ENCODE results near the gene PTPRO. TPM values are rescaled to one million over a fixed set of nuclear protein-coding genes. Genes with fewer than 3 reads are reported as not detected.

The PTPRO gene
- polyA plus RNA-seq, 1 donor (not counting 4 experiments of a cell fraction or from before 2014, with no cell fraction given), result 0.17 TPM

DNA sequence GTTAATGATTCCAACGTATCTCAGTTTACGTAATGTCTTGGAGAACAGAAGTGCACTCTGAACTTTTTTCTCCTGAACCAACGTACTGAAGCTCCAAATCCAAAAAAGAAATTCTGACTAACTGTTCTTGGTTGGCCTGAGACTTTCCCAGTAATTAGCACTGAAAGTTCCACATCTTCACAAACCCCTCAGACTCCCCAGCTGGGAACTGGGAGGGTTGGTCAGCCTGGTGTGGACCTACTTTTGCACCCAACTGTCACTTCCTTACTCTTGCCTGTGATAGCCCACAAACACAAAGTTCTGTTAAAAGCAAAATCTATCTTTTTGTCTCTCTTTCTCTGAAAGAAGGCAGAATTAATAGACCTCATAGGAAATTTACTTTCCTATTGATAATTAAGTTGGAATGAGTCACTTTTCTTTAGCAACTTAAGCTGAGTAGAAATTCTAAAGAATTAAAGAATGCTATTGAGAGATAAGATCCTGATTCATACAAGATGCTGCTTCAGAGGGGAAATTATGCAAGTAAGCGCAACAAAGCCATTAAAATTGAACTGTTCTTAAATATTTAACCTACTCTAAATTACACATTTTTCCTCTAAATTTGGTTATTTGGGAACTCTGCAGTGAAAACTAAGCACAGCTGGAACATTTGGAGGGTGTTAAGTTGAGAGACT is 311.8 kb downstream of the PTPRO start:
- H3K27ac ChIP-seq (ENCODE audit: control insufficient read depth, insufficient read depth, low read length), result no peak overlapping the region
- H4K20me1 ChIP-seq (ENCODE audit: control insufficient read depth, extremely low read depth, insufficient read depth, low read length), result no peaks in the 10 kb centered on the region
- H2AFZ ChIP-seq (ENCODE audit: control insufficient read depth, low read length), result no peak overlapping the region
- FAIRE-seq (no peak), DNase-seq (ENCODE audit: low read depth, low spot score) (no peak)
- no peaks in the 10 kb centered on the region for H3K27me3 ChIP-seq (ENCODE audit: control insufficient read depth, extremely low read depth, insufficient read depth, low read length)
- no peak overlapping the region for H3K9ac ChIP-seq (ENCODE audit: control insufficient read depth, extremely low read depth, insufficient read depth, low read length)
- H3K79me2 ChIP-seq (ENCODE audit: control insufficient read depth, insufficient read depth, low read length), result no peaks in the 10 kb centered on the region
- H3K4me3 ChIP-seq (ENCODE audit: control insufficient read depth in 2 of 3, extremely low read depth in 1 of 3, insufficient read depth in 2 of 3, low read depth in 1 of 3, low read length in 3 of 3), result no peak overlapping the region
- no peaks in the 10 kb centered on the region for H3K9me3 ChIP-seq (ENCODE audit: control insufficient read depth, low read depth, low read length)
- dilution Hi-C loops (cut with MboI; ENCODE audit: extremely low pct_ligation_motif_present, low sequenced_read_pairs), result no loop called here
- no peaks in the 10 kb centered on the region for H3K9me1 ChIP-seq (ENCODE audit: control insufficient read depth, extremely low read depth, insufficient read depth, low read length)
- no peak for TF ChIP-seq EZH2 (IDR thresholded peaks at IDR 0.05; ENCODE audit: low read length)
- TF ChIP-seq, protein P1, sequence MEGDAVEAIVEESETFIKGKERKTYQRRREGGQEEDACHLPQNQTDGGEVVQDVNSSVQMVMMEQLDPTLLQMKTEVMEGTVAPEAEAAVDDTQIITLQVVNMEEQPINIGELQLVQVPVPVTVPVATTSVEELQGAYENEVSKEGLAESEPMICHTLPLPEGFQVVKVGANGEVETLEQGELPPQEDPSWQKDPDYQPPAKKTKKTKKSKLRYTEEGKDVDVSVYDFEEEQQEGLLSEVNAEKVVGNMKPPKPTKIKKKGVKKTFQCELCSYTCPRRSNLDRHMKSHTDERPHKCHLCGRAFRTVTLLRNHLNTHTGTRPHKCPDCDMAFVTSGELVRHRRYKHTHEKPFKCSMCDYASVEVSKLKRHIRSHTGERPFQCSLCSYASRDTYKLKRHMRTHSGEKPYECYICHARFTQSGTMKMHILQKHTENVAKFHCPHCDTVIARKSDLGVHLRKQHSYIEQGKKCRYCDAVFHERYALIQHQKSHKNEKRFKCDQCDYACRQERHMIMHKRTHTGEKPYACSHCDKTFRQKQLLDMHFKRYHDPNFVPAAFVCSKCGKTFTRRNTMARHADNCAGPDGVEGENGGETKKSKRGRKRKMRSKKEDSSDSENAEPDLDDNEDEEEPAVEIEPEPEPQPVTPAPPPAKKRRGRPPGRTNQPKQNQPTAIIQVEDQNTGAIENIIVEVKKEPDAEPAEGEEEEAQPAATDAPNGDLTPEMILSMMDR (optimal IDR thresholded peaks at IDR 0.05 in 1 of 3, IDR thresholded peaks at IDR 0.05 in 1 of 3, conservative IDR thresholded peaks at IDR 0.05 in 1 of 3; ENCODE audit: extremely low read depth in 1 of 3, insufficient read depth in 2 of 3, low read length in 3 of 3), result no peak
- no peak overlapping the region for H3K4me2 ChIP-seq (ENCODE audit: control insufficient read depth, extremely low read depth, insufficient read depth, low read depth, low read length)
- peaks cover 9% of the 10 kb centered on the region for H3K4me1 ChIP-seq (ENCODE audit: control insufficient read depth, extremely low read depth, insufficient read depth, low read length)
- H3K36me3 ChIP-seq (ENCODE audit: control insufficient read depth in 2 of 2, extremely low read depth in 1 of 2, insufficient read depth in 2 of 2, low read length in 2 of 2), result no peaks in the 10 kb centered on the region

DNA sequence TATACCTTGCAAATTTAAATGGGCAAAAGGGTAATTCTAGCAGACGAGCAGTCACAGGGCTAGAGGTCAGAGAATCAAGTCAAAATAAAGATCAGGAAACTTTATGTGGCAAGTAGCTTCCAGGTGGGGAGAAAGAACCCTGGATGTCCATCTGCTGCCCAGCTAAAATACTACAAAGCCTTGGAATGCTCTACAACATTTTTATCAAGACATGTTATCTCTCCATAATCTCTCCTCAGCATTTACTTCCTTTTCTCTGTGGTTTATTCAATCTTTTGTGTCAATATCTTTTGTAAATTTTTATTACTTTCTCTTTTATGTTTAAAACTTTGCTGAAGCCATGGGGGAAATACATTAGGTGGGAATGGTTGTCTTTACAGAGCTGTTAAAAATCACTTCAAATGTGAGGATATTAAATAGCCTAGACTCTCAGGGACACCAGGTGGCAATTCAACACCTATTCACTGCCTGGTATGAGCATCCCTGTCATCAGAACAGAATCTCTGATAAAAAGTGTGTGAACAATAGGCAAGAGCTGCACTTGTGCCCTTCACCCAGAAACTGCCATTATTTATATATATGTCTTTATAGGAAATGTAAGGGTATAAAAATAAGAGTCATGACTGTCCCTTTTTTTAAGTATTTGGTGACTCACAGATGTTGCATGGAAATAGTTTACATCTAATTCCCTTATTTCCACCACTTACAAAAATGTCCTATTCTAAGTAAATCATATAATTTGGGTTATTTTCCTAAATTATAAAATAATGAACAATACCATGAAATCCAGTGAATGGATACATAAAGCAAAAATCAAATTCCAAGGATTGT is 314.0 kb downstream of the PTPRO start:
- DNase-seq (ENCODE audit: low read depth, low spot score) (no peak), FAIRE-seq (no peak)
- no peaks in the 10 kb centered on the region for H3K36me3 ChIP-seq (ENCODE audit: control insufficient read depth in 2 of 2, extremely low read depth in 1 of 2, insufficient read depth in 2 of 2, low read length in 2 of 2)
- H4K20me1 ChIP-seq (ENCODE audit: control insufficient read depth, extremely low read depth, insufficient read depth, low read length), result no peaks in the 10 kb centered on the region
- H3K4me2 ChIP-seq (ENCODE audit: control insufficient read depth, extremely low read depth, insufficient read depth, low read depth, low read length), result no peak overlapping the region
- H3K4me3 ChIP-seq (ENCODE audit: control insufficient read depth in 2 of 3, extremely low read depth in 1 of 3, insufficient read depth in 2 of 3, low read depth in 1 of 3, low read length in 3 of 3), result no peak overlapping the region
- no peak overlapping the region for H3K27ac ChIP-seq (ENCODE audit: control insufficient read depth, insufficient read depth, low read length)
- no peak overlapping the region for H3K9ac ChIP-seq (ENCODE audit: control insufficient read depth, extremely low read depth, insufficient read depth, low read length)
- H3K9me1 ChIP-seq (ENCODE audit: control insufficient read depth, extremely low read depth, insufficient read depth, low read length), result no peaks in the 10 kb centered on the region
- dilution Hi-C loops (cut with MboI; ENCODE audit: extremely low pct_ligation_motif_present, low sequenced_read_pairs), result no loop called here
- H2AFZ ChIP-seq (ENCODE audit: control insufficient read depth, low read length), result no peak overlapping the region
- no peaks in the 10 kb centered on the region for H3K9me3 ChIP-seq (ENCODE audit: control insufficient read depth, low read depth, low read length)
- no peaks in the 10 kb centered on the region for H3K79me2 ChIP-seq (ENCODE audit: control insufficient read depth, insufficient read depth, low read length)
- H3K27me3 ChIP-seq (ENCODE audit: control insufficient read depth, extremely low read depth, insufficient read depth, low read length), result no peaks in the 10 kb centered on the region
- TF ChIP-seq, protein P1 (optimal IDR thresholded peaks at IDR 0.05 in 1 of 3, IDR thresholded peaks at IDR 0.05 in 1 of 3, conservative IDR thresholded peaks at IDR 0.05 in 1 of 3; ENCODE audit: extremely low read depth in 1 of 3, insufficient read depth in 2 of 3, low read length in 3 of 3), result no peak
- TF ChIP-seq EZH2 (IDR thresholded peaks at IDR 0.05; ENCODE audit: low read length), result no peak
- H3K4me1 ChIP-seq (ENCODE audit: control insufficient read depth, extremely low read depth, insufficient read depth, low read length), result no peaks in the 10 kb centered on the region

Measured in keratinocyte (primary cell).